CD4-positive, alpha-beta T cell (primary cell): ENCODE measurements around the gene DUSP10. TPM values are rescaled to one million over a fixed set of nuclear protein-coding genes. Genes with fewer than 3 reads are reported as not detected.

Experiments
- ATAC-seq: fragments of 200-7000 bp; cut with Tn5 transposase; one replicate; pipeline ENCODE4 v1.10.0; 2022; ENCODE audit warnings: mild to moderate bottlenecking; ENCODE audit not compliant: poor library complexity
- CTCF ChIA-PET: fragments of 350-600 bp; sonication (Branson Sonifier 250); formaldehyde crosslinking; loops from one replicate; lab custom pipeline; 2021; ENCODE audit warnings: antibody characterized with exemption, inconsistent platforms; lab: Charles Lee
- POLR2A ChIA-PET: fragments of 350-600 bp; sonication (Branson Sonifier 250); formaldehyde crosslinking; loops from one replicate; lab custom pipeline; 2021; ENCODE audit warnings: antibody characterized with exemption, inconsistent platforms; lab: Charles Lee
- DNase-seq, 14 experiments: peaks; one replicate each; pipeline ENCODE4 v3.0.0-alpha.2; 2013 to 2020; ENCODE audit warnings: mixed read lengths in 2 of 14
- H3K27ac ChIP-seq, 2 donors: one replicate each; pipeline versions ENCODE4 v1.5.1 to v1.7.0; 2013; ENCODE audit warnings: low read length in 2 of 2, low read depth in 1 of 2, mild to moderate bottlenecking in 1 of 2
- H3K27me3 ChIP-seq, 2 experiments: 1 replicate in 1 of 2; 2 replicates in 1 of 2; pipeline versions ENCODE4 v1.6.1 to v1.7.0; 2013; ENCODE audit warnings: low read length in 2 of 2, control low read depth in 1 of 2, mild to moderate bottlenecking in 1 of 2, moderate library complexity in 1 of 2; ENCODE audit not compliant: insufficient read depth in 2 of 2, control insufficient read depth in 1 of 2
- H3K36me3 ChIP-seq: one replicate; pipeline ENCODE4 v1.6.1; 2013; ENCODE audit warnings: low read length, control low read depth; ENCODE audit not compliant: insufficient read depth
- H3K4me1 ChIP-seq: one replicate; pipeline ENCODE4 v1.6.1; 2013; ENCODE audit warnings: low read length, control low read depth; ENCODE audit not compliant: insufficient read depth
- H3K4me3 ChIP-seq: one replicate; pipeline ENCODE4 v1.5.1; 2013; ENCODE audit warnings: mild to moderate bottlenecking, low read length, moderate library complexity
- H3K9me3 ChIP-seq, 2 experiments: 1 replicate in 1 of 2; 2 replicates in 1 of 2; pipeline versions ENCODE4 v1.6.1 to v1.7.0; 2013; ENCODE audit warnings: low read length in 2 of 2, mild to moderate bottlenecking in 2 of 2, control low read depth in 1 of 2, moderate library complexity in 1 of 2; ENCODE audit not compliant: control insufficient read depth in 1 of 2, insufficient read depth in 1 of 2
- H3K27ac Mint-ChIP-seq: one replicate; pipeline ENCODE4 v1.8.0; 2020; ENCODE audit warnings: mixed read lengths
- H3K27me3 Mint-ChIP-seq: one replicate; pipeline ENCODE4 v1.8.0; 2021; ENCODE audit warnings: mixed read lengths
- H3K36me3 Mint-ChIP-seq: one replicate; pipeline ENCODE4 v1.8.0; 2021; ENCODE audit warnings: low read depth, mixed read lengths
- H3K4me1 Mint-ChIP-seq: one replicate; pipeline ENCODE4 v1.8.0; 2021; ENCODE audit warnings: low read depth, mixed read lengths
- H3K4me3 Mint-ChIP-seq: one replicate; pipeline ENCODE4 v1.8.0; 2020; ENCODE audit warnings: mild to moderate bottlenecking, mixed read lengths
- H3K9me3 Mint-ChIP-seq: one replicate; pipeline ENCODE4 v1.8.0; 2020; ENCODE audit warnings: mixed read lengths
- CTCF ChIP-seq: fragments of 200-600 bp; IDR thresholded peaks from one replicate; pipeline ENCODE4 v1.8.0; 2022; ENCODE audit warnings: antibody characterized with exemption, mild to moderate bottlenecking
- intact Hi-C, 2 experiments: fragments of 100-400 bp; cut with DNase I in 1 of 2; cut with micrococcal nuclease in 1 of 2; formaldehyde crosslinking; loops; one replicate each; pipeline versions ENCODE4 v1.15.1 to v1.9.0; 2023 to 2025; cut with DNase I, micrococcal nuclease
- total RNA-seq, 174 experiments: library from RNA in 2 of 174; stranded (reverse) in 2 of 174; gene quantifications; one replicate each; pipeline ENCODE4 v1.2.3 and lab custom pipeline; 2021 to 2026

Gene DUSP10
- total RNA-seq, 2 experiments from 2014 or later, result 66.9 to 70.9 TPM

- POLR2A ChIA-PET, result no interaction called here
- H3K9me3 Mint-ChIP-seq, result no peaks in the 10 kb centered on the region
- H3K27me3 ChIP-seq, result peaks cover 0 to 5% of the 10 kb centered on the region in 2 experiments
- ATAC-seq (no peak), DNase-seq (no peak)
- no peaks in the 10 kb centered on the region for H3K27me3 Mint-ChIP-seq
- H3K4me1 ChIP-seq, result no peaks in the 10 kb centered on the region
- H3K36me3 ChIP-seq, result no peaks in the 10 kb centered on the region
- H3K4me3 Mint-ChIP-seq, result no peak overlapping the region
- H3K9me3 ChIP-seq, result no peaks in the 10 kb centered on the region
- intact Hi-C loops, result loop anchor here in 1 of 2 experiments (1.0 kb wide), 1 partner anchor 16 kb away; no protein-coding TSS in a partner anchor
- H3K27ac Mint-ChIP-seq, result no peak overlapping the region
- H3K4me1 Mint-ChIP-seq, result peaks cover 12% of the 10 kb centered on the region
- no peak overlapping the region for H3K4me3 ChIP-seq
- no peak overlapping the region for H3K27ac ChIP-seq
- no peak for TF ChIP-seq CTCF
- H3K36me3 Mint-ChIP-seq, result no peaks in the 10 kb centered on the region
- CTCF ChIA-PET, result no interaction called here
These were observed 11.9 kb upstream of the DUSP10 start for GRCh38 chr1:221753828-221754188.

DNA sequence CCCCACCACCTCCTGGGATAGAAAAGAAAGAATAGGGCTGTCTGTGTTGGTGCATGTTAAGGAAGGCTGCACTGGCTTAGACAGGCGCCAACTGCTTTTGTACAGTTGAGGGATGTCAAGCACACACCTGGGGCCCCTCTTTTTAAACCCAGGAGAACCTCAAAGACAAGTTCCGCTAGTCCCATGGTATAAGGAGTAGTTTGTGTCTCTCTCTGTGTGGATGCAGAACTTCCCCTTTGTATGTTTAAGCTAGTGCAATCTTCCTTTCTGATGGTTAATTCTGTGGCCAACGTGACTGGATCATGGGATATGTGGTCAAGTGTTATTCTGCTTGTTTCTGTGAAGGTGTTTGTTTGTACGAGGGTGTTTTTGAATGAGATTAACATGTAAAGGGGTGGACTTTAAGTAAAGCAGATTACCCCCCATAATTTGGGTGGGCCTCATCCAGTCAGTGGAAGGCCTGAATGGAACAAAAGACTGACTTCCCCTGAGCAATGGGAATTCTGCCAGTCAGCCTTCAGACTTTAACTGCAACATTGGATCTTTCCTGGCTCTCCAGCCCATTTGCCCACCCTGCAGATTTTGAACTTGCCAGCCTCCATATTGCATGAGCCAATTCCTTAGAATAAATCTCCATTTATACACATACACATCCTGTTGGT is 9.5 kb upstream of the DUSP10 start:
- H3K9me3 Mint-ChIP-seq, result no peaks in the 10 kb centered on the region
- no peaks in the 10 kb centered on the region for H3K9me3 ChIP-seq
- no peak for TF ChIP-seq CTCF
- no peak overlapping the region for H3K27ac Mint-ChIP-seq
- H3K36me3 ChIP-seq, result no peaks in the 10 kb centered on the region
- no peak overlapping the region for H3K4me3 ChIP-seq
- H3K27me3 Mint-ChIP-seq, result no peaks in the 10 kb centered on the region
- CTCF ChIA-PET, result no interaction called here
- no peak overlapping the region for H3K4me3 Mint-ChIP-seq
- intact Hi-C loops, result no loop called here
- DNase-seq (no peak), ATAC-seq (no peak)
- H3K27me3 ChIP-seq, result peaks cover 0 to 5% of the 10 kb centered on the region in 2 experiments
- H3K4me1 ChIP-seq, result no peaks in the 10 kb centered on the region
- H3K4me1 Mint-ChIP-seq, result peaks cover 12% of the 10 kb centered on the region
- H3K27ac ChIP-seq, result no peak overlapping the region
- H3K36me3 Mint-ChIP-seq, result no peaks in the 10 kb centered on the region
- POLR2A ChIA-PET, result no interaction called here

- Histone ChIP-seq H3K4me3 (no peak overlapping the region), H3K36me3 (no peaks in the 10 kb centered on the region), H3K4me1 (no peaks in the 10 kb centered on the region), H3K9me3 (no peaks in the 10 kb centered on the region), H3K27me3 (peaks cover 0 to 2% of the 10 kb centered on the region in 2 experiments), H3K27ac (no peak overlapping the region)
- Mint-ChIP-seq H3K4me3 (no peak overlapping the region), H3K36me3 (no peaks in the 10 kb centered on the region), H3K27ac (no peak overlapping the region), H3K4me1 (peaks cover 3% of the 10 kb centered on the region), H3K27me3 (no peaks in the 10 kb centered on the region), H3K9me3 (no peaks in the 10 kb centered on the region)
- no peak for DNase-seq
- no peak for TF ChIP-seq CTCF
- intact Hi-C loops, result loop anchor here in 1 of 2 experiments (5.0 to 10.0 kb wide), 2 partner anchors 272 to 866 kb away; partner anchors contain the start of gene MIA3
- POLR2A ChIA-PET, result no interaction called here
- CTCF ChIA-PET, result no interaction called here
- ATAC-seq, result no peak
These were observed 7.1 kb upstream of the DUSP10 start for GRCh38 chr1:221748981-221749380.
